ENCODE results near the gene MOK.

MOK gene

GRCh38 chr14:102180248-102180998 is 124.5 kb downstream of the MOK start:
- no peak for DNase-seq (ENCODE audit: low read depth)
